Thymus (tissue), 11 donors: ENCODE results near the gene GHDC. TPM values are rescaled to one million over a fixed set of nuclear protein-coding genes. Genes with fewer than 3 reads are reported as not detected.
"Not testable (repeated sequence)": the region's sequence is repeated elsewhere in the genome, so short reads cannot be mapped to it uniquely, and the experiment has no call there.

ENCODE experiments used
- DNase-seq, 9 donors: peaks; one replicate each; pipeline ENCODE4 v3.0.0-alpha.2; 2013; ENCODE audit warnings: low spot score in 9 of 9, low read depth in 6 of 9, missing footprints in 1 of 9
- H3K27ac ChIP-seq, 2 donors: one replicate each; pipeline ENCODE4 v1.5.1; 2013; ENCODE audit warnings: control low read depth in 1 of 2, low read depth in 1 of 2, low read length in 1 of 2, mild to moderate bottlenecking in 1 of 2, moderate library complexity in 1 of 2
- H3K27me3 ChIP-seq, 2 donors: one replicate each; pipeline ENCODE4 v1.5.1; 2013; ENCODE audit warnings: low read length in 1 of 2; ENCODE audit not compliant: control insufficient read depth in 2 of 2, insufficient read depth in 1 of 2
- H3K36me3 ChIP-seq, 2 donors: one replicate each; pipeline ENCODE4 v1.5.1; 2013; ENCODE audit warnings: low read length in 1 of 2, mild to moderate bottlenecking in 1 of 2, moderate library complexity in 1 of 2; ENCODE audit not compliant: control insufficient read depth in 2 of 2, insufficient read depth in 2 of 2
- H3K4me1 ChIP-seq, 2 donors: one replicate each; pipeline ENCODE4 v1.5.1; 2013; ENCODE audit warnings: low read length in 2 of 2; ENCODE audit not compliant: control insufficient read depth in 2 of 2, insufficient read depth in 2 of 2
- H3K4me3 ChIP-seq, 2 donors: one replicate each; pipeline ENCODE4 v1.5.1; 2013; ENCODE audit warnings: low read length in 2 of 2, control low read depth in 1 of 2, mild to moderate bottlenecking in 1 of 2
- H3K9me3 ChIP-seq, 2 donors: one replicate each; pipeline ENCODE4 v1.5.1; 2013; ENCODE audit warnings: low read length in 1 of 2, mild to moderate bottlenecking in 1 of 2; ENCODE audit not compliant: control insufficient read depth in 2 of 2, insufficient read depth in 1 of 2
- WGBS: extraction: QIAGEN DNeasy Blood & Tissue Kit; methylation state at CpG from one replicate; pipeline ENCODE4 v1.1.7; 2013; 5-methylcytosine and 5-hydroxymethylcytosine counted together
- polyA plus RNA-seq: library from polyadenylated mRNA; stranded (reverse); fragments of 200-250 nt; gene quantifications from one replicate; pipeline ENCODE4 v1.2.3, GENCODE V29; 2013
- total RNA-seq: library from RNA; stranded (reverse); fragments of 120-200 nt; gene quantifications from one replicate; pipeline ENCODE4 v1.2.4, GENCODE V29; 2013
- donor health status: healthy.

The GHDC gene
- total and polyA plus RNA-seq, 2 donors, result 8.6 to 19.6 TPM

GRCh38 chr17:42233156-42233555, 38.9 kb upstream of the GHDC start:
- Histone ChIP-seq H3K4me3 (no peak overlapping the region), H3K4me1 (no peaks in the 10 kb centered on the region)

GRCh38 chr17:42230225-42230624, 35.9 kb upstream of the GHDC start:
- H3K4me3 ChIP-seq, result no peak overlapping the region
- H3K36me3 ChIP-seq, result peaks cover 9 to 27% of the 10 kb centered on the region in 2 donors
- 96% methylated on average over 5 of the region's 5 CpGs for WGBS
- no peak for DNase-seq
- H3K27ac ChIP-seq, result no peak overlapping the region
- no peaks in the 10 kb centered on the region for H3K4me1 ChIP-seq
- H3K27me3 ChIP-seq, result no peaks in the 10 kb centered on the region
- H3K9me3 ChIP-seq, result no peaks in the 10 kb centered on the region

More at GRCh38 chr17:42233156-42233555, 38.9 kb upstream of the GHDC start:
- H3K27ac ChIP-seq, result no peak overlapping the region
- H3K27me3 ChIP-seq, result no peaks in the 10 kb centered on the region
- WGBS, result 98% methylated on average over 5 of the region's 5 CpGs
- H3K36me3 ChIP-seq, result peaks cover 6 to 11% of the 10 kb centered on the region in 2 donors
- no peaks in the 10 kb centered on the region for H3K9me3 ChIP-seq
- no peak for DNase-seq

GRCh38 chr17:42227849-42228700, 33.8 kb upstream of the GHDC start:
- H3K9me3 ChIP-seq, result no peaks in the 10 kb centered on the region
- no peaks in the 10 kb centered on the region for H3K27me3 ChIP-seq
- no peaks in the 10 kb centered on the region for H3K4me1 ChIP-seq
- no peak overlapping the region for H3K27ac ChIP-seq
- no peak for DNase-seq
- H3K4me3 ChIP-seq, result no peak overlapping the region
- H3K36me3 ChIP-seq, result peaks cover 23 to 47% of the 10 kb centered on the region in 2 donors
- WGBS, result 95% methylated on average over 11 of the region's 11 CpGs

- WGBS, result 97% methylated on average over 5 of the region's 5 CpGs
- Histone ChIP-seq H3K27me3 (no peaks in the 10 kb centered on the region), H3K9me3 (no peaks in the 10 kb centered on the region), H3K4me3 (no peak overlapping the region), H3K27ac (no peak overlapping the region), H3K4me1 (peaks cover 0 to 3% of the 10 kb centered on the region in 2 donors), H3K36me3 (peaks cover 31 to 66% of the 10 kb centered on the region in 2 donors)
- DNase-seq, result no peak
Observed at GRCh38 chr17:42225646-42226045, 31.4 kb upstream of the GHDC start.

- no peaks in the 10 kb centered on the region for H3K27me3 ChIP-seq
- no peak for DNase-seq
- 99% methylated on average over 6 of the region's 6 CpGs for WGBS
- H3K4me1 ChIP-seq, result peaks cover 0 to 3% of the 10 kb centered on the region in 2 donors
- H3K9me3 ChIP-seq, result no peaks in the 10 kb centered on the region
- no peak overlapping the region for H3K27ac ChIP-seq
- peaks cover 35 to 71% of the 10 kb centered on the region in 2 donors for H3K36me3 ChIP-seq
- H3K4me3 ChIP-seq, result no peak overlapping the region
Observed at GRCh38 chr17:42224651-42225050, 30.4 kb upstream of the GHDC start.

- no peaks in the 10 kb centered on the region for H3K9me3 ChIP-seq
- 65% methylated on average over 3 of the region's 3 CpGs for WGBS
- H3K27ac ChIP-seq, result no peak overlapping the region
- peaks cover 0 to 3% of the 10 kb centered on the region in 2 donors for H3K4me1 ChIP-seq
- H3K4me3 ChIP-seq, result no peak overlapping the region
- no peaks in the 10 kb centered on the region for H3K27me3 ChIP-seq
- DNase-seq, result peak; percentile 34 to 82 (median 61)
- H3K36me3 ChIP-seq, result peaks cover 48 to 69% of the 10 kb centered on the region in 2 donors
Observed at GRCh38 chr17:42221886-42222745, 27.8 kb upstream of the GHDC start.

GRCh38 chr17:42219280-42219679, 25.0 kb upstream of the GHDC start:
- H3K27ac ChIP-seq, H3K4me1 ChIP-seq, H3K9me3 ChIP-seq, H3K4me3 ChIP-seq, DNase-seq, H3K27me3 ChIP-seq: not testable (repeated sequence)
- H3K36me3 ChIP-seq, result peaks cover 60 to 74% of the 10 kb centered on the region in 2 donors
- 100% methylated on average over 3 of the region's 17 CpGs for WGBS

GRCh38 chr17:42214156-42214555, 19.9 kb upstream of the GHDC start:
- peaks cover 73 to 77% of the 10 kb centered on the region in 2 donors for H3K36me3 ChIP-seq
- H3K27me3 ChIP-seq, result no peaks in the 10 kb centered on the region
- H3K4me1 ChIP-seq, result no peaks in the 10 kb centered on the region
- no peak overlapping the region for H3K4me3 ChIP-seq
- no peaks in the 10 kb centered on the region for H3K9me3 ChIP-seq
- DNase-seq, result no peak
- no peak overlapping the region for H3K27ac ChIP-seq
- WGBS, result 93% methylated on average over 2 of the region's 2 CpGs

- H3K27ac ChIP-seq, result no peak overlapping the region
- no peak for DNase-seq
- WGBS, result 96% methylated on average over 7 of the region's 7 CpGs
Observed at GRCh38 chr17:42212382-42212781, 18.1 kb upstream of the GHDC start.

More at GRCh38 chr17:42212382-42212781, 18.1 kb upstream of the GHDC start:
- Histone ChIP-seq H3K4me3 (no peak overlapping the region), H3K27me3 (no peaks in the 10 kb centered on the region), H3K9me3 (no peaks in the 10 kb centered on the region), H3K4me1 (no peaks in the 10 kb centered on the region), H3K36me3 (peaks cover 61 to 83% of the 10 kb centered on the region in 2 donors)
